AG09309 (cell line): ENCODE results near the gene CAMP.

Source experiments
- DNase-seq: peaks from one replicate; pipeline ENCODE4 v3.0.0-alpha.2; 2010; ENCODE audit warnings: low read depth
- H3K4me3 ChIP-seq: 2 replicates; pipeline ENCODE4 v1.5.1; 2011; ENCODE audit warnings: mild to moderate bottlenecking, low read depth, low read length, moderate library complexity; ENCODE audit not compliant: control insufficient read depth
- CTCF ChIP-seq: IDR thresholded peaks from 2 replicates; pipeline ENCODE4 v1.5.1; 2011; ENCODE audit warnings: mild to moderate bottlenecking, low read depth, low read length, inconsistent platforms; ENCODE audit not compliant: insufficient read depth, control insufficient read depth; ENCODE audit errors: missing control alignments

CAMP gene

GRCh38 chr3:48220746-48221145 lies 2.5 kb upstream of the CAMP start:
- DNase-seq = no peak
- H3K4me3 ChIP-seq = no peak overlapping the region
- no peak for TF ChIP-seq CTCF

GRCh38 chr3:48225587-48225986 lies 2.3 kb downstream of the CAMP start:
- no peak for DNase-seq
- TF ChIP-seq CTCF = no peak
- no peak overlapping the region for H3K4me3 ChIP-seq

- TF ChIP-seq CTCF = no peak
- no peak for DNase-seq
- H3K4me3 ChIP-seq = no peak overlapping the region
Observed at GRCh38 chr3:48226939-48227338, 3.6 kb downstream of the CAMP start.

- no peak for TF ChIP-seq CTCF
- no peak for DNase-seq
- no peak overlapping the region for H3K4me3 ChIP-seq
Observed at GRCh38 chr3:48232232-48232631, 8.9 kb downstream of the CAMP start.

GRCh38 chr3:48232734-48233133 lies 9.4 kb downstream of the CAMP start:
- H3K4me3 ChIP-seq = no peak overlapping the region; the same call in 1 of the 2 replicates
- TF ChIP-seq CTCF = peak; percentile 61
- DNase-seq = no peak

- H3K4me3 ChIP-seq = no peak overlapping the region
- no peak for TF ChIP-seq CTCF
- DNase-seq = no peak
Observed at GRCh38 chr3:48233542-48233941, 10.2 kb downstream of the CAMP start.

- no peak overlapping the region for H3K4me3 ChIP-seq
- no peak for TF ChIP-seq CTCF
- DNase-seq = no peak
Observed at GRCh38 chr3:48236531-48236930, 13.2 kb downstream of the CAMP start.
